Dermis blood vessel endothelial cell (primary cell): Measurements from ENCODE around the gene ATP9B. TPM values are rescaled to one million over a fixed set of nuclear protein-coding genes. Genes with fewer than 3 reads are reported as not detected.

Experiments used
- DNase-seq: peaks from one replicate; pipeline ENCODE4 v3.0.0; 2010
- total RNA-seq: library from RNA; depleted of rRNA; stranded (reverse); fragments of >200 nt; gene quantifications from 2 replicates; pipeline ENCODE4 v1.2.3, GENCODE V29; 2014

The ATP9B gene
- total RNA-seq, 1 donor from 2014 or later, result 26.9 TPM

DNA sequence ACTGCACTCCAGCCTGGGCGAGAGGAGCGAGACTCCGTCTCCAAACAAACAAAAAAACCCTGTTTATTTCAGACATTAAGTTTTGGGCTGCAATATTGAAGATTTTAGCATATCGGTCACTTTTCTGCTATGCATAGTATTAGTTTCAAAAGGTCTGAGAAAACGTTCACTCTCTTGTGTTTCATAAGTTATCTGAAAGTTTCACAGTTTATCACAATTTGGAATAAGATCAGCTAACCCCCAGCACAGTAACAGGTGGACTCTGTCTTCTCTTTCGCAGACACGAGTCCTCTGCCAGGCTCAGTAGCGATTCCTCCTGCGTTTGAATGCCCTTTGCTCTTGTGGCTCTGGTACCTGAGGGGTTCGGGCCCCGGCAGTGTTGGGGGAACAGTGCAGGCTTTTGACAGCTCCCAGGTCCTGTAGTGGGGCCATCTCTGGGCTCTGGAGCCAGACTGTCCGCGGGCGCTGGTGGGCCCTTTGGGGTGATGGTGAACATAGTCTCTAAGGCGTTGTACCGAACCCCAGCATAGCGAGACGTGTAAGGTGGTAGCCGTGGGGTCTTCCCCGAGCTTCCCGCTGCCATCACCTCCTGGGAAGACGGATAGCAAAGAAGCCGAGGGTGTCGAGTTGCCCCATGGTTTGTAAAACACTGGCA is 347.0 kb downstream of the ATP9B start:
- DNase-seq, result no peak

DNA sequence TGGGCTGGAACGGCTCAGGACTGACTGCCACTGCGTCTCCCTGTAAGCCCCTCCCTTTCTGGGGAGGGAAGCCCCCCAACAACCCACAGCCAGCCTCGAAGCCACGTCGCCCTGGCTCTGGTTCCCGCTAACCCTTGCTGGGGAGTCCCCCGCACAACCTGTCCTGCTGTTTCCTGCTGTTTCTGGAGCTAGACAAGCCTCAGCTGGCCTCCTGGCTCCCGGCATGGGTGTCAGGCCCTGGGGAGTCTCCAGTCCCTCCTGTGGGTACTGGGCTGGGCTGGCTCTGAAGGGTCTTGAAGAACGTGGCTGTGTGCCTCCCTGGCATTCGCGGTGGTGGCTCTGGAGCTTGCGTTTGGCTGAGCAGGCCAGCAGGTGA is 347.5 kb downstream of the ATP9B start:
- DNase-seq, result no peak

DNA sequence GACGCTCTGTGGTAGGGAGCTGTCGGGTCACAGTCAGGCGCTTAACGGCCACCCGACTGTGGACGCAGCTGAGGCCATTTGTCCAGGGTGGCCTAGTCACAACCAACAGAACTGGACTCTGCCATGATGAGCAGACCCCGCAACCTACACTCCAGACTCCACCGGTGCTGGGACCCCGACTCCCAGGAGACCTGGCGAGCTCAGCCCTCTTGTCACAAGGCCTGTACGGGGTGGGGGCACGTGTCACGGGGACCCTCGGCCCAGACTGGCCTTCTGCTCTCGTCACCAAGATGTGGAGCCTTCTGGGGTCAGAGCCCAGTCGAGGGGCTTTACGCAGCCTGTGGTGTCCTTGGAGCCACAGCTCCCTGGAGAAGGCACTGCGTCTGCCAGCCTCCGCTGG is 349.0 kb downstream of the ATP9B start:
- DNase-seq, result no peak

DNA sequence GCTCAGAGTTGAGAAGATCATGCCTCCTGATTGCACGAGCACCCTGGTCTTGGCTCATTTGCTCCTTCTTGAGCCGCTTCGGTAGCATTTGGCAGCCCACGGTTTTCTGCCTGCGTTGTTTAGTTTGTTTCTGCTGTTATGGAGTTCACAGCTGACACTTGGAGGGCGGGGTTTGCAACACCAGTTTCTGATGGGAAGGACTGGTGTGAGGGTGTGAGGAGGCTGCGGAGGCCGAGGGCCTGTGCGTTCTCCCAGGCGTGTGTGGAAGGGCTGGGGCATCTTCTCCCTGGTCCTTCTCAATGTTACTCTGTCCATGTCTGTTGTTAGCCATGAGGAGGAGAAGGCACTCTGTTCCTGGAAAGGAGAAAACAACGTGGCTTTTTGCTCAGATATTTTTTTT is 349.4 kb downstream of the ATP9B start:
- no peak for DNase-seq

DNA sequence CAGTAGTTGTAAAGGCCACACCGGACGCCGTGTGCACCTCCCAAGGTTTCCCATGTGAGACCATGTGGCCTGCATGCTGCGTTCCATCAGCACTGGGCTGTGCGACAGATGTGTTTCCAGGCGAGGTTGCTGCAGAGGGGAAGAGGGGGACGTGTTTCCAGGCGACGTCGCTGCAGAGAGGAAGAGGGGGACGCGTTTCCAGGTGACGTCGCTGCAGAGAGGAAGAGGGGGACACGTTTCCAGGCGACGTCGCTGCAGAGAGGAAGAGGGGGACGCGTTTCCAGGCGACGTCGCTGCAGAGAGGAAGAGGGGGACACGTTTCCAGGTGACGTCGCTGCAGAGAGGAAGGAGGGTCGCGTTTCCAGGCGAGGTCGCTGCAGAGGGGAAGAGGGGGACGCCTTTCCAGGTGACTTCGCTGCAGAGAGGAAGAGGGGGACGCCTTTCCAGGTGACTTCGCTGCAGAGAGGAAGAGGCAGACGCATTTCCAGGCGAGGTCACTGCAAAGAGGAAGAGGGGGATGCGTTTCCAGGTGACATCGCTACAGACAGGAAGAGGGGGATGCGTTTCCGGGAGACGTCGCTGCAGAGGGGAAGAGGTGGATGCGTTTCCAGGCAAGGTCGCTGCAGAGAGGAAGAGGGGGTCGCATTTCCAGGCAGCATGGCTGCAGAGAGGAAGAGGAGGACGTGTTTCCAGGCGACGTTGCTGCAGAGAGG is 351.0 kb downstream of the ATP9B start:
- DNase-seq, result no peak

DNA sequence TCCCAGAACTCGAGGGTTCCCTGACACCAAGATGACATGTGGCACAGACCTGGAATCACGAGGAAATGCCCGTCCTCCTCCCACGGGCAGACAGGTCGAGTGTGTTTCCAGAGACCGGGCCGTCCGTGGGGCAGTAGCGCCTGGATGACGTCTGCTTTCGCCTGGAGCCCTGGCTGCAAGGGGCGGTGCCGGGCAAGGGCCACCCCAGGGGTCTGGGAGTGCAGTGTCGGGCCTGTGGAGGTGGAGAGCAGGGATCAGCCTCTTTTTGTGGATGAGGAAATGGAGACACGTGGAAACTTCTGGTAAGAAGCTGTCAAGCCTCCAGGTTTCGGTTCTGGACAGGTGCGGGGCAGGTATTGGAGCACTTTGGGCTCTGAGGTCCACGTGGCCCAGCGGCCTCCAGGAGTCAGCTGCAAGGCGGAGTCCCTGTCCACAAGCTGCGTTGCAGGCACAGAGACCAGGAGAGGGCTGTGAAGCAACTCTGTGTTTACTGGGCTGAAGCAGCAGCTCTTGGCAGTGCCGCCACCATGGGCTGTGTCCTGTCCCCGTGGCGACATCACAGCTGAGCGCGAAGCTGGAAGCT is 352.2 kb downstream of the ATP9B start:
- no peak for DNase-seq

DNA sequence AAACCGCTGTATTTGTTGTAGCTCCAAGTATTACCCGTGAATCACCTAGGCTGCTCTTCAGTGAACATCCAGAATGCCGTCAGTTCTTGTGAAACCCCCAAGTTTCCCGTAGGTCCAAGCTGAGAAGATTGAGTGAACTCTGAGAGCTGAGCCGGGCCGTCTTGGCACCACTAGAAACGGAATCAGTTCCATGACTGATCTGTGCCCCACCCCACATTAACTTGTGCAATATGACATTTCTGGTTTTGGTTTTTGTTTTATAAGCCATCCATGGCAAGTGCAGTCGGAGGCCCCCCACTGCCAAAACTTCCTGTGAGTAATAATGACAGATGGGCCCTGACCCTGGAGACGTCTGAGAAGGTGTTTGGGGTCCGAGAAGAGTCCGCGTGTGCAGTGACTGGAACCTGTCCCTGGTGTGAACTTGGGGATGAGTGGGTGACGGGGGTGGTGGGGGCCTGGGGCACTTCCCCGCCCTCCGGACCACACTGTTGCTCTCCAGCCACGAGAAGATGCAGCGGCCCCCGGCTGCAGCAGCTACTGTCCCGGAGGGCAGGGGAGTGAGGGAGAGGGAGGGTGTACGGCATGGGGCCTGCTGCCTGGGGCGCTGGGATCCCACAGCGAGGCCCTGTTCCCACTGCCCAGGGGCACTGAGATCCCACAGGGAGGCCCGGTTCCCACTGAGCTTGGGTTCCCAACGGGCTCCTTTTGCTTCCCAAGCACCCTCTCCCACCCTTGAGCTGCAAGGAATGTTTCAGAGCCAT is 353.0 kb downstream of the ATP9B start:
- DNase-seq, result peak; percentile 19

DNA sequence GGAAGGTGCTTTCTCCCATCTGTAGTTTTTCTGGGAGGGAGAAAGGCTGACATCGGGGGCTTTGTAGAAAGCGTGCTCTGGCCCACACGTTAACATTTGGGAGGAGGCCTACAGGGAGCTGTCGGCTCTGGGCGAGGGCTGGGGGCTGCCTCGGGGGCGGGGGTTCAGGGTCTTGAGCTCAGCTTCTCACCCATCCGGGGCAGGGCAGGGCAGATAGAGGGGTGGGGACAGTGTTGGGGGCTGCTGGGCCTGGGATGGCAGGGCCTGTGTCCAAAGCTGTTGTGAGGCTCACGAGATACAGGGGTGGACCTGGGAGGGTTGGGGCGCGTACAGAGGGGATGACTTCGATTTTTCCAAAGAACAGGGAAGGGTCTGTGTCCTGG is 353.6 kb downstream of the ATP9B start:
- no peak for DNase-seq

DNA sequence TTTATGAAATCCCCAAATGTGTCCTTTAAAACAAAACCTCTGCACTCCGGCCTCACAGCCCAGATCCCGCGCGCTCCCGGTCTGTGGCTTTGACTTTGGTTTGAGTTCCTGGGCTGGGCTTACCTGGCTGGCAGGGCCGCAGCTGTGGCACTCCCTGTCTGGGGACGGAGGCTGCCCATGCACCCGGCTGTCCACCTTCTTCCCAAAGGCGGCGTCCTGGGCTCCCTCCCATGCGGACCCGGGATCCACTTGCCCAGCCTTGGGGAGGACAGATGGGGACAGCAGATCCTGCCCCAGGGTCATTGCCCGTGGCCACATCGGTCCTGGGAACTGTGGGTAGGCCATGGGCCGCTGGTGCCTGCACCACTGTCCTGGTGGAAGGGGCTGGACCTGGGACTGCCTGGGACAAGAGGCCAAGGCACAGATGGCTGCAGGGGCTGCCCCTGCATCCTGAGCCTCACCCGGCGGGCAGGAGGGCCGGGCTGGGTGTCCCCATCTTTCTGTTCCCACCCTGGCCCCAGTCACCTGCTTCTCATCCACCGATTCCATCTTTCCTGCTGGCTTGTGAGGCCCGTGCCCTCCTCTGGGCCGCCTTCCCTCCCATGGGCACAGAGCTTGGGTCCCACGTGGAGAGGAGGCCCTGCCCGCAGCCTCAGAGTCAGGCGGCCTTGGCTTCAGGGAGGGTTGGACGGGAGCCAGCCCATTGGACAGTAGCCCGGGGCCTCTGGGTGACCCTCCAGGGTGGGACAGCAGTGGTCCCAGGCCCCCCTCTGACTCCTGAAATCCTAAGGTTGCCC is 354.2 kb downstream of the ATP9B start:
- no peak for DNase-seq

DNA sequence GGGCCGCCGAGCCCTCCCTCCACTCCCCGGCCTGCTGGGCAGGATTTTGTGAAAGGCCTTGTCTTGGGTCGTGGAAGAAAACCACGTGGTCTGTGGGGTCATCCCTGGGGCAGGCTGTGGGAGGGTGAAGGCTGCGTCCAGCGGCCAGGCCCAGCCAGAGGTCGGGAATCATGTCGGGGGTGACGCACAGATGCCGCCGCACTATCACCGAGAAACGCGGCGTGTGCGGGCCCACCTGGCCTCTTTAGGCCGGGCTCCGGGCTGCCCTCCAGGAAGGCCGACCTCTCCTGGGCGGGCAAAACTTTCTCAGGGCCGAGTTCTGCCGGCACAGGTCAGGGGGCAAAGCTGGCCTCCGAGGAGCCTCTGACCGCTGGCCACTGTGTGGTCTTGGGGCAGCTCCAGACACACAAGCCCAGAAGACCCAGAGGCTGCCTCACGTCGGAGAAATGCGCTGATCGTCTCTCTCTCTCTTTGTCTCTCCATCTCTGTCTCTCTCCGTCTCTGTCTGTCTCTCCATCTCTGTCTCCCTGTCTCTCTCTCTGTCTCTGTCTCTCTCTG is 354.9 kb downstream of the ATP9B start:
- DNase-seq, result no peak

DNA sequence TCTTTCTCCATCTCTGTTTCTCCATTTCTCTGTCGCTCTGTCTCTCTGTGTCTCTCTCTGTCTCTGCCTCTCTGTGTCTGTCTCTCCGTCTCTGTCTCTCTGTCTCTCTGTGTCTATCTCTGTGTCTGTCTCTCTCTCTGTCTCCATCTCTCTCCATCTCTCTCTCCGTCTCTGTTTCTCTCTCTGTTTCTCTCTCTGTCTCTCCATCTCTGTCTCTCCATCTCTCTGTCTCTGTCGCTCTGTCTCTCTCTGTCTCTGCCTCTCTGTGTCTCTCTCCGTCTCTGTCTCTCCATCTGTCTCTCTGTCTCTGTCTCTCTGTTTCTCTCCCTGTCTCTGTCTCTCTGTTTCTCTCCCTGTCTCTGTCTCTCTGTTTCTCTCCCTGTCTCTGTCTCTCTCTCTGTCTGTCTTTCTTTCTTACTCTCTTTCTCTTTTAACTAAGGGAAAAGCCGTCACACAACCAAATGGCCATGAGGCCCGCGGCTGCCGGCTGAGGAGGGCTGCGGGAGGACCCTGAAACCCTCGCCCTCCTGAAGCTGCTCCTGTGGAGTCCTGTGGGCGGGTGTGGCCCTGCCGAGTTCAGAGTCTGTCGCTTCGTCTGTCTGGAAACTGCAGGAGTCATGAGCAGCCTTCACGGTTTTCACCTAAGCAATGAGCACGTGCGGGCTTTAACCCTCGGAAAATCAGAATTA is 355.8 kb downstream of the ATP9B start:
- no peak for DNase-seq

DNA sequence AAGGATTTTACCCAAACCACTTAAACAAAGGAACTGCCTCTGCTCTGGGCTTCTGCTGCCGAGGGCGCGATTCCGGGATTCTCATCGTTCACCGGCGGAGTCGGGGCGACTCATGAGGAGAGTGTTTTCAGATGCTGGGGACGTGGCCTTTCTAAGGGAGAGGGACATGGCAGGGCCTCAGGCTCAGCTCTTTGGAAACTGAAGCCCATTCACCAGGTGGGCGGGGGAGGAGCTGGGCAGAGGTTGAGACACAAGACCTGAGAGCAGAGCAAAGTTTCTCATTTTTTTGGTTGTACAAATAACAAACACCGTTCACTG is 356.3 kb downstream of the ATP9B start:
- DNase-seq, result no peak

DNA sequence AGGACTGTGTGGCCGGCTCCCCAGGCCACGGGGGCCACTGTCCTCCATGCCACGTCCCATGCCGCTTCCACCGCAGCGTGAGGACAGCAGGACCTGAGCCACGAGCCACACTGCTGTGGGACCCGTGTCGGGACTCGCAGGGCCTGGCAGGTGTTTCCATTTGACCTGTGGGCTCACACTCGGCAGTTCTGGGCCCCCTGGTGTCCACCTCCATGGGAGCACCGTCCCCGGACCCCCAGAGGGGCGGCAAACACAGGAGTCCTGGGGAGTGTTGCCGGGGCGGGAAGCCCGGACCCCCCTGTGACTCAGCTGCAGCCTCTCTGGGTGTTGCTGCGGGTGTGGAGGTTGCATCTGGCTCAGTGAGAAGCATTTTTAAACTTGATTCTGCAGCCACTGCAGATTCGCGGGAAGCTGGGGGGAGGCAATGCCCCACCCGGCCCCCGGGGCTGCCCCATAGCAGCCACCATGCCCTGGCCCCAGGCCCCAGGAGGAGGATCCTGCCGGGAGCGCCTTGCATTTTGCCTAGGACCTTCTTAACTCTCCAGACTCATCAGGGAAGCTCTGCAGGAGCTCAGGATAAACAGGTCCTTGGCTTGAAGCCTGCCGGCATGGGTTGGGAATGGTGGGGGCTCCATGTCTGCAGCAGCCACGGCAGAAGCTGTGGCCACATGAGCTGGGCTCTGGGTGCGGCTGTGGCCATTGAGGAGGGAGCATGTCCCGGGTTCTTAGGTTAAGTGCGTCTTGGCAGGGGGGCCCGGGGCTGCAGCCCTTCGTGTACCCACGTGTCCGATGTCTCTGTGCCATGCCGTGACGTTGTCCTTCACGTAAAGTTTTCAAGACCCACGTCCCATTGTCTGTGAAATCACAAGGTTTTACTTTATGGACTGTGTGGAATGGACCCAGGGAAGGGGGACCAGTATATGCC is 357.4 kb downstream of the ATP9B start:
- no peak for DNase-seq

DNA sequence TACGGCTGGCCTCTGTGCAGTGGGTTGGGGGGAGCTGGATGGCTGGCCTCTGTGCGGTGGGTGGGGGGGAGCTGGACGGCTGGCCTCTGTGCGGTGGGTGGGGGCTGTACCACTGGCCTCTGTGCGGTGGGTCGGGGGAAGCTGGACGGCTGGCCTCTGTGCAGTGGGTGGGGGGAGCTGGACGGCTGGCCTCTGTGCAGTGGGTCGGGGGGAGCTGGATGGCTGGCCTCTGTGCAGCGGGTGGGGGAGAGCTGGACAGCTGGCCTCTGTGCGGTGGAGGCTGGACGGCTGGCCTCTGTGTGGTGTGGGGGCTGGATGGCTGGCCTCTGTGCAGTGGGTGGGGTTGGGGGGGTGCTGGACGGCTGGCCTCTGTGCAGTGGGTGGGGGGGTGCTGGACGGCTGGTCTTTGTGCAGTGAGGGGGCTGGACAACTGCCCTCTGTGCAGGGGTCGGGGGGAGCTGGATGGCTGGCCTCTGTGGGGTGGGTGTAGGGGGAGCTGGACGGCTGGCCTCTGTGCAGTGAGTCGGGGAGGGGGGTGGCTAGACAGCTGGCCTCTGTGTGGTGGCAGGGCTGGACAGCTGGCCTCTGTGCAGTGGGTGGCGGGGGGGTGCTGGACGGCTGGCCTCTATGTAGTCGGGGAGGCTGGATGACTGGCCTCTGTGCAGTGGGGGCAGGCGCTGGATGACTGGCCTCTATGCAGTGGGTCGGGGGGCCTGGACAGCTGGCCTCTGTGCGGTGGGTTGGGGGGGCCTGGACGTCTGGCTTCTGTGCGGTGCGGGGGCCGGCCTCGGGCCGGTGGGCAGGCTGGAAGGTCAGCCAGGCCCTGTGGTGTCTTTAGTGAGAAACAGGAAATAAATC is 358.4 kb downstream of the ATP9B start:
- no peak for DNase-seq

Other genes with a start within 250 kb of the ATP9B start
- gene SALL3, start 89.6 kb upstream of the ATP9B start, total RNA-seq, result under 0.01 and 0.05 TPM in 2 replicates